ENCODE data around the gene CHKB.

DNA sequence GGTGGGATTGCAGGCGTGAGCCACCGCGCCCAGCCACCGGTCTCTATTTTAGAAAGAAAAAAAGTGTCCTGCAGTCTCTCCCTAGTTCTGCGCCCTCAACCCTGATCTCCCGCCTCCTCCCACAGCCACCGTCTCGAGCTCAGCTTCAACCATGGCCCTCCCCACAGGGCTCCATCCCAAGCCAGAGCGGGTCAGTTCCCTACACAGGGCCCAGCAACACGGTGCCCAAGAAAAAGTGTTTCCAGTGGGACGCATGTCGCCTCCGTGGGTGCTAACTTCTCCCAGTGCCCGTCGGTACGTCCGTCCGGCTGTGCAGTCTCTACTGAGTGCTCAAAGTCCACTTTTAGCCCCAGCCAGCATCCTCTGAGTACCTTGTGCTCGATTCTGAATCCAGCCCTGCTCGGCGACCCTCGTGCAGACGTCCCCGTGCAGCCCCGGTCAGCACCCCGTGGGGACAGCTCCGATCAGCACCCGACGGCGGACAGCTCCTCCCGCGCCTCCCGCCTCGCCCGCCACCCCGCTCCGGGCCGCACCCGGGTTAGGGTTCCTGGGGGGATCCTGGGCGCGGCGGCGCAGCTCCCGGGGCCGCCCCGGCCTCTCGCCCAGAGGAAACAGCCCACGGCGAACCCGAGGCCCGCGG lies 17.3 kb upstream of the CHKB start:
- TF ChIP-seq, protein P1, sequence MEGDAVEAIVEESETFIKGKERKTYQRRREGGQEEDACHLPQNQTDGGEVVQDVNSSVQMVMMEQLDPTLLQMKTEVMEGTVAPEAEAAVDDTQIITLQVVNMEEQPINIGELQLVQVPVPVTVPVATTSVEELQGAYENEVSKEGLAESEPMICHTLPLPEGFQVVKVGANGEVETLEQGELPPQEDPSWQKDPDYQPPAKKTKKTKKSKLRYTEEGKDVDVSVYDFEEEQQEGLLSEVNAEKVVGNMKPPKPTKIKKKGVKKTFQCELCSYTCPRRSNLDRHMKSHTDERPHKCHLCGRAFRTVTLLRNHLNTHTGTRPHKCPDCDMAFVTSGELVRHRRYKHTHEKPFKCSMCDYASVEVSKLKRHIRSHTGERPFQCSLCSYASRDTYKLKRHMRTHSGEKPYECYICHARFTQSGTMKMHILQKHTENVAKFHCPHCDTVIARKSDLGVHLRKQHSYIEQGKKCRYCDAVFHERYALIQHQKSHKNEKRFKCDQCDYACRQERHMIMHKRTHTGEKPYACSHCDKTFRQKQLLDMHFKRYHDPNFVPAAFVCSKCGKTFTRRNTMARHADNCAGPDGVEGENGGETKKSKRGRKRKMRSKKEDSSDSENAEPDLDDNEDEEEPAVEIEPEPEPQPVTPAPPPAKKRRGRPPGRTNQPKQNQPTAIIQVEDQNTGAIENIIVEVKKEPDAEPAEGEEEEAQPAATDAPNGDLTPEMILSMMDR (conservative IDR thresholded peaks at IDR 0.05; ENCODE audit: low read length): no peak
- no peak for TF ChIP-seq EZH2phosphoT487 (IDR thresholded peaks at IDR 0.05; ENCODE audit: borderline replicate concordance, low read depth, low read length)

All from OCI-LY7 (cell line).